ENCODE results near the gene KDM7A. TPM values are rescaled to one million over a fixed set of nuclear protein-coding genes. Genes with fewer than 3 reads are reported as not detected.

KDM7A gene
- total RNA-seq, 1 donor from 2014 or later: 14.8 TPM

DNA sequence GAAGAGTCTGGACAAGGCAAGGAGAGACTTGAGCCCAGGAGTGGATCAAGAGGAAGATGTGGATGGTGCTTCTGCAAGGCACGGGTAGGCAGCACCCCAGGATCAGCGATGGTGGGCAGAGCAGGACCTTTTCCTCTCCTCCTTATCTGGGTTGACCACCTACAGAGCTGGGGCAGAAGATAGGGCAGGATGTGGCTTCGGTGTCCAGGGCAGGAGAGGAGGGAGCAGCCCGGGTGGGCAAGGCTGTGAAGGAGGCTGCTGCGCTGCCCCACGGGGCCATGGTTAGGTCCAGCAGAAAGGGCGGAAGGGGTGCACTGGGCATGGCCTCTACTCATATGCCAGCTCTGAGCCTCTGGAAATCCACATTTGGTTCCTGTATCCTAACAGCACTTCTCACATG, 94.0 kb downstream of the KDM7A start:
- Mint-ChIP-seq H3K27ac (ENCODE audit: unreplicated experiment) (no peak overlapping the region), H3K27me3 (ENCODE audit: unreplicated experiment) (peaks cover 13% of the 10 kb centered on the region), H3K9me3 (ENCODE audit: unreplicated experiment) (no peaks in the 10 kb centered on the region), H3K36me3 (ENCODE audit: low read depth, unreplicated experiment) (peaks cover 4% of the 10 kb centered on the region), H3K4me1 (ENCODE audit: unreplicated experiment) (peaks cover 20% of the 10 kb centered on the region), H3K4me3 (ENCODE audit: unreplicated experiment) (no peak overlapping the region)
- DNase-seq (ENCODE audit: low spot score): no peak
- TF ChIP-seq CTCF (IDR thresholded peaks at IDR 0.05; ENCODE audit: unreplicated experiment): no peak

DNA sequence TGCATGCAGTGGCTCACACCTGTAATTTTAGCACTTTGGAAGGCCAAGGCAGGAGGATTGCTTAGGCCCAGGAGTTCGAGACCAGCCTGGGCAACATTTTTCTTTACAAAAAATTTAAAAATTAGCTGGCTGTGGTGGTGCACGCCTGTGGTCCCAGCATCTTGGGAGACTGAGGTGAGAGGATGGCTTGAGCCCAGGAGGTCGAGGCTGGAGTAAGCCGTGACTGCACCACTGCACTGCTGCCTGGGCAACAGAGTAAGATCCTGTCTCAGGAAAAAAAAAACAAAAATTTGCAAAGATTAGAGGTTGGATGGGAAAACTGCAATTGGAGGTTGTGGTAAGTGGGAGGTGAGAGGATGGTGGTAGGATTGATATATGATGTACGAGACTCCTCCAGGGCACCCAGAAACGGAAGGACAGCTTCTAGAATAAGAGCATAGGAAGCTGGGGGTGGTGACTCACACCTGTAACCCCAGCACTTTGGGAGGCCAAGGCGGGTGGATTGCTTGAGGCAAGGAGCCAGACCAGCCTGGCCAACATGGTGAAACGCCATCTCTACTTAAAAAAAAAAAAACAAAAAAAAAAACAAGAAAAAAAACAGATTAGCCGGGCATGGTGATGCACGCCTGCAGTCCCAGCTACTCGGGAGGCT, 94.9 kb downstream of the KDM7A start:
- Mint-ChIP-seq H3K9me3 (ENCODE audit: unreplicated experiment) (no peaks in the 10 kb centered on the region), H3K4me1 (ENCODE audit: unreplicated experiment) (peaks cover 20% of the 10 kb centered on the region), H3K27ac (ENCODE audit: unreplicated experiment) (no peak overlapping the region), H3K27me3 (ENCODE audit: unreplicated experiment) (peaks cover 13% of the 10 kb centered on the region), H3K36me3 (ENCODE audit: low read depth, unreplicated experiment) (peaks cover 4% of the 10 kb centered on the region), H3K4me3 (ENCODE audit: unreplicated experiment) (no peak overlapping the region)
- no peak for DNase-seq (ENCODE audit: low spot score)
- TF ChIP-seq CTCF (IDR thresholded peaks at IDR 0.05; ENCODE audit: unreplicated experiment): no peak

DNA sequence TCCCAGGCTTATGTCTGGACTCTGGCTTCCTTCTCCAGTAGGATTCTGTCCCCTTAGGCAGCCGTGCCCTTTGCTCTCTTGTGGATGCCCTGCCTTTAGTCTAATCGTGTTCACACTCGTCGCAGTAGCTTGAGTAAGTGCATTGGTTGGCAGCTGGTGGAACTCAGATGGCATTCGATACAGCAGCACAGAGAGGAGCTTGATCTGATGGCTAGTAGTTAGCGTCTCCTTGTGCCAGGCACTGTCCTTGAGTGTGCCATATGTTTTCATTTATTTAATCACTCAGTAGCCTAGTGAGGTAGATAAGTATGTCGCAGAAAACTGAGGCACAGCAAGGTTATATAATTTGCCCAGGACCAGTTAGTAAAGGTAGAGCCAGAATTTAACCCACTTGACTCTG, 95.9 kb downstream of the KDM7A start:
- DNase-seq (ENCODE audit: low spot score): no peak
- Mint-ChIP-seq H3K4me3 (ENCODE audit: unreplicated experiment) (no peak overlapping the region), H3K9me3 (ENCODE audit: unreplicated experiment) (no peaks in the 10 kb centered on the region), H3K27ac (ENCODE audit: unreplicated experiment) (no peak overlapping the region), H3K4me1 (ENCODE audit: unreplicated experiment) (peaks cover 20% of the 10 kb centered on the region), H3K27me3 (ENCODE audit: unreplicated experiment) (peaks cover 13% of the 10 kb centered on the region), H3K36me3 (ENCODE audit: low read depth, unreplicated experiment) (peaks cover 4% of the 10 kb centered on the region)
- no peak for TF ChIP-seq CTCF (IDR thresholded peaks at IDR 0.05; ENCODE audit: unreplicated experiment)

DNA sequence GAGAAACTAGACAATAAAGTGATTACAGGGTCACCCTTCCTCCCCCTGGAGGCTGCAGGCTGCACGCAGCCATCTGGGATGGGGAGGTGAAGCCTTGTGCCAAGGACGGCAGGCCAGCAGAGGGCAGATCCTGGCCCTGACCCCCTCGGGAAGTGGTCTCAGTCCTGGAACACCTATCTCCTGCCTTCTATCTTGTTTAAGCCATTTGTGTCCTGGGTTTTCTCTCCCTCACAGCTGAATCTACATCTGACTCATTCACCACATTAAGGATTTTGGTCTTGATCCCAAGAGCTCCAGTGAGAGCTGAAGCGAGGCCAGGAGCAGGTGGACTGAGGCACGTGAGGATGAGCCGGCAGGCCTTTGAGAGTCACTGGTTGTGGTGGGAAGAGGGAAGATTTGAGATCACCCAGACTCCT, 97.7 kb downstream of the KDM7A start:
- peak; percentile 65 for DNase-seq (ENCODE audit: low spot score)
- peaks cover 13% of the 10 kb centered on the region for H3K27me3 Mint-ChIP-seq (ENCODE audit: unreplicated experiment)
- H3K36me3 Mint-ChIP-seq (ENCODE audit: low read depth, unreplicated experiment): peaks cover 4% of the 10 kb centered on the region
- peak; percentile 50 for TF ChIP-seq CTCF (IDR thresholded peaks at IDR 0.05; ENCODE audit: unreplicated experiment)
- no peak overlapping the region for H3K4me3 Mint-ChIP-seq (ENCODE audit: unreplicated experiment)
- H3K4me1 Mint-ChIP-seq (ENCODE audit: unreplicated experiment): peaks cover 11% of the 10 kb centered on the region
- no peak overlapping the region for H3K27ac Mint-ChIP-seq (ENCODE audit: unreplicated experiment)
- no peaks in the 10 kb centered on the region for H3K9me3 Mint-ChIP-seq (ENCODE audit: unreplicated experiment)

- H3K9me3 Mint-ChIP-seq (ENCODE audit: unreplicated experiment): no peaks in the 10 kb centered on the region
- TF ChIP-seq CTCF (IDR thresholded peaks at IDR 0.05; ENCODE audit: unreplicated experiment): no peak
- peaks cover 4% of the 10 kb centered on the region for H3K4me1 Mint-ChIP-seq (ENCODE audit: unreplicated experiment)
- H3K36me3 Mint-ChIP-seq (ENCODE audit: low read depth, unreplicated experiment): peaks cover 4% of the 10 kb centered on the region
- H3K27ac Mint-ChIP-seq (ENCODE audit: unreplicated experiment): no peak overlapping the region
- H3K27me3 Mint-ChIP-seq (ENCODE audit: unreplicated experiment): peaks cover 13% of the 10 kb centered on the region
- H3K4me3 Mint-ChIP-seq (ENCODE audit: unreplicated experiment): no peak overlapping the region
- DNase-seq (ENCODE audit: low spot score): no peak
Observed at GRCh38 chr7:140078392-140078791, 98.4 kb downstream of the KDM7A start.
